ENCODE measurements around the gene FBXW11. TPM values are rescaled to one million over a fixed set of nuclear protein-coding genes. Genes with fewer than 3 reads are reported as not detected.
"Not testable (repeated sequence)": the region's sequence is repeated elsewhere in the genome, so short reads cannot be mapped to it uniquely, and the experiment has no call there.

Gene FBXW11
- total RNA-seq, 3 donors from 2014 or later, result 46.0 to 47.9 (median 47.6) TPM

DNA sequence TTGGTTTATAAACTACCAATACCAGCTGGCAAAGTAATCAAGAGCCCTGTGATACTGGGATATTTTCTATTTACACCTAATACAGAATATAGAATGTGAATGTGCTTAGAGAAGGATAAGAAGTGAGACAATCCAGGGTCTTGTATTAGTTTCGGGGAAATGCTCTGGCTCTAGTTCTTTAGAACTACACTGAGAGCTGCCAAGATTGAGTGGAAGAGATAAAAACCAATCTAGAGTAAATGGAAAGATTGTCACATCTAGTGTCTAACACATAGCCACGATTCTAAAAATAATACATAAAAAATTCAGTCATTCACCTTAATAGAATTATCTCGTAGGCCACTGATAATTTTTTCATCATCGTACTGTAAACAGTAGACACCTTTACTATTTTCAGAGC, 115.3 kb downstream of the FBXW11 start:
- no peak overlapping the region for H3K4me3 Mint-ChIP-seq
- ATAC-seq, result no peak

DNA sequence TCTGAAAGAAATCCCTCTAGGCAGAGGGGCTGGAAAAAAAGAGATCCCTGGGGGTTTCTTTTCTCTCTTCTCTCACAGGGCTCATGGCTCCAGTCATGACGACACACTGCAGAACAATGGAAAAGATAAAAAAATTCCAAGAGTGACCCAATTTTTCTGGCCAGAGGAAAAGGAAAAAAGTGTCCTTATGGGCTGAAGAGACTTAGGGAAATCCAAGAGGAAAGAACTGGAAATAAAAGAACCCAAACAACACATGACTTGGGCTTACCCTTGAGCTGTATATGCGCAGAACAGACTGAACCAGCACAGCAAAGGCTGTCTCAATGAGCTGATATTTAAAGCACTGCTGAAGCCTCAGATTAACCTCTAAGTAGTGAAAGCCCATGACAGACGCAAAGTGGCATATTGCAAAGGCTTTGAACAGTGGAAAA, 118.4 kb downstream of the FBXW11 start:
- Mint-ChIP-seq H3K4me1 (ENCODE audit: low read depth) (peaks cover 1% of the 10 kb centered on the region), H3K9me3 (no peaks in the 10 kb centered on the region), H3K27me3 (ENCODE audit: low read depth) (no peaks in the 10 kb centered on the region), H3K36me3 (ENCODE audit: insufficient read depth) (peaks cover 52% of the 10 kb centered on the region), H3K4me3 (no peak overlapping the region)
- ATAC-seq (no peak), DNase-seq (no peak)

More for the DNA sequence above, 115.3 kb downstream of the FBXW11 start:
- no peak for DNase-seq
- peaks cover 2% of the 10 kb centered on the region for H3K4me1 Mint-ChIP-seq (ENCODE audit: low read depth)
- H3K9me3 Mint-ChIP-seq, result no peaks in the 10 kb centered on the region
- no peaks in the 10 kb centered on the region for H3K27me3 Mint-ChIP-seq (ENCODE audit: low read depth)
- H3K36me3 Mint-ChIP-seq (ENCODE audit: insufficient read depth), result peaks cover 41% of the 10 kb centered on the region

DNA sequence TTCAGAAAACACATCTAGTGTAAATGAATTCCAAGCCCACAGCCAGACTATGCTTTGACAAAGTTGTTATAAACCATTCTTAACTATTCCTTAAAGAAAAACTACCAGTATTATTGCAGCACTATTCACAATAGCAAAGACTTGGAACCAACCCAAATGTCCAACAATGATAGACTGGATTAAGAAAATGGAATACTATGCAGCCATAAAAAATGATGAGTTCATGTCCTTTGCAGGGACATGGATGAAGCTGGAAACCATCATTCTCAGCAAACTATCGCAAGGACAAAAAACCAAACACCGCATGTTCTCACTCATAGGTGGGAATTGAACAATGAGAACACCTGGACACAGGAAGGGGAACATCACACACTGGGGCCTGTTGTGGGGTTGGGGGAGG, 120.4 kb downstream of the FBXW11 start:
- H3K4me3 Mint-ChIP-seq; DNase-seq; ATAC-seq; H3K9me3 Mint-ChIP-seq; H3K27me3 Mint-ChIP-seq (ENCODE audit: low read depth): not testable (repeated sequence)
- Mint-ChIP-seq H3K4me1 (ENCODE audit: low read depth) (peaks cover 13% of the 10 kb centered on the region), H3K36me3 (ENCODE audit: insufficient read depth) (peaks cover 53% of the 10 kb centered on the region)

DNA sequence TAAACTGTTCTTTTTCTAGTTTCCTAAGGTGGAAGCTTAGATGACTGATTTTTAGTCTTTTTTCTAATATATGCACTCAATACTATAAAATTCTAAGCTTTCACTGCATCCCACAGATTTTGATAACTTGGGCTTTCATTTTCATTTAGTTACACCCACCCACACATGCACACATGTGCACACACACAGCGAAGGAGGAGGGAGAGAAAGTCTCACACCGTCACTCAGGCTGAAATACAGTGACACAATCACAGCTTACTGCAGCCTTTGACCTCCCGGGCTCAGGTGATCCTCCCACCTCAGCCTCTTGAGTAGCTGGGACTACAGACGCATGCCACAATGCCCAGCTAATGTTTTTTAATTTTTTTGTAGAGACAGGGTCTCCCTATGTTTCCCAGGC, 124.3 kb downstream of the FBXW11 start:
- Mint-ChIP-seq H3K4me3 (no peak overlapping the region), H3K36me3 (ENCODE audit: insufficient read depth) (peaks cover 43% of the 10 kb centered on the region), H3K4me1 (ENCODE audit: low read depth) (peaks cover 13% of the 10 kb centered on the region), H3K9me3 (no peaks in the 10 kb centered on the region), H3K27me3 (ENCODE audit: low read depth) (no peaks in the 10 kb centered on the region)
- DNase-seq, result no peak
- ATAC-seq, result peak; percentile 85 to 90

DNA sequence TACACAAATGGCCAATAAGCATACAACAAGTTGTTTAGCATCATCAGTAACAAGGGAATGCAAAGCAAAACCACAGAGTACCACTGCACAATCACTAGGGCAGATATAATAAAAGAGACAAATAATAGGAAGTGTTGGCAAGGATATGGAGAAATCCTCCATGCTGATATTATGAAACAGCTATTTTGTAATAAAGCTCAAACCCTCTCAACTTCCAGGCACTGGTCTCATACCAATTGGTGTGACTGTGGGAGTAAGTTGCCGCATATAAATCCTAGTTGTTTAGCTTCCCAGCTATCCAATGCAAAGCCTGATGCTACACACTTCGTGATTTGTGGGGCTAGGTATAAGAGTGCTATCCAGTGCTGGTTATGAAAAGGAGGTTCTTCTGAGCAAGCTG, 132.2 kb downstream of the FBXW11 start:
- peaks cover 52% of the 10 kb centered on the region for H3K36me3 Mint-ChIP-seq (ENCODE audit: insufficient read depth)
- no peaks in the 10 kb centered on the region for H3K9me3 Mint-ChIP-seq

GRCh38 chr5:171872666-171873065, 133.8 kb downstream of the FBXW11 start:
- Mint-ChIP-seq H3K27me3 (ENCODE audit: low read depth) (no peaks in the 10 kb centered on the region), H3K36me3 (ENCODE audit: insufficient read depth) (peaks cover 59% of the 10 kb centered on the region), H3K4me3 (no peak overlapping the region), H3K4me1 (ENCODE audit: low read depth) (no peaks in the 10 kb centered on the region), H3K9me3 (no peaks in the 10 kb centered on the region)
- DNase-seq (no peak), ATAC-seq (no peak)

More for the DNA sequence above, 132.2 kb downstream of the FBXW11 start:
- no peaks in the 10 kb centered on the region for H3K4me1 Mint-ChIP-seq (ENCODE audit: low read depth)
- ATAC-seq (no peak), DNase-seq (no peak)
- no peak overlapping the region for H3K4me3 Mint-ChIP-seq
- no peaks in the 10 kb centered on the region for H3K27me3 Mint-ChIP-seq (ENCODE audit: low read depth)

DNA sequence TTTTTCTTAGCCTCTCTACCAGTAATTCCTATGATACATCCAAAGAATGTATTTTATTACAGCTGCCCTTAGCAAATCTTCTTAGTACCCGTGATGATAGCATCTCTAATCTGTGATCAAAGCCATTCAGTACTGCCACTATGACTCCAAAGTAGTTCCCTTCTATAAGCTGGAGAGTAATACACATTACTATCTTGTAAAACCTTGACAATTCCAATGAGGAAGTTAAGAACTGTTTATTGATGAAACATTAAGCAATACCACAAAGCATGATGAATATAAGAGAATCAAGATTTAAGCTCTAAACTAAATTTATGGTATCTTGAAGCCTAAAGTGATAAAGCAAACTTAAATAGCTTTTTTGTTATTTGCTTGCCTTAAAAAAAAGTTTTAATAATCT, 134.7 kb downstream of the FBXW11 start:
- Mint-ChIP-seq H3K9me3 (no peaks in the 10 kb centered on the region), H3K27me3 (ENCODE audit: low read depth) (no peaks in the 10 kb centered on the region), H3K4me3 (no peak overlapping the region), H3K36me3 (ENCODE audit: insufficient read depth) (peaks cover 55% of the 10 kb centered on the region), H3K4me1 (ENCODE audit: low read depth) (no peaks in the 10 kb centered on the region)
- DNase-seq, result no peak
- no peak for ATAC-seq

DNA sequence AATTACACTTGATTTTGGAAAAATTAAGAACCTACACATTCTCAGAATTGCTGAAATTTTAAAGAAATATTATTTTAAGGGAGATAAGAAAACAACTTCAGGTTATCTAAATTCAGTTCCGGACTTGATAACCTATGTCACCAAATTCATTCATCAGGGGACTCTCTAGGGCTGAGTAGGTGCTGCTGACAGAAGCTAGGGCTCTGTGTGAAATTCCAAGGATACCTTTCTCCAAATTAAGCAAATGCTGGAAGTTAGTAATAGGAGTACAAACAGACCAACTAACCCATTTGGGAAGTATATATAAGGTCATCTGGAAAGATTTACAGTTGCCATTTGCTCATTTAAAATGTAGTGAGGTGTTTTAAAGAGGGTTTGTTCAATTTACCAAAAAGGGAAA, 136.5 kb downstream of the FBXW11 start:
- H3K27me3 Mint-ChIP-seq (ENCODE audit: low read depth), result no peaks in the 10 kb centered on the region
- ATAC-seq (no peak), DNase-seq (no peak)
- H3K4me1 Mint-ChIP-seq (ENCODE audit: low read depth), result peaks cover 2% of the 10 kb centered on the region
- H3K36me3 Mint-ChIP-seq (ENCODE audit: insufficient read depth), result peaks cover 43% of the 10 kb centered on the region
- no peak overlapping the region for H3K4me3 Mint-ChIP-seq
- H3K9me3 Mint-ChIP-seq, result no peaks in the 10 kb centered on the region

DNA sequence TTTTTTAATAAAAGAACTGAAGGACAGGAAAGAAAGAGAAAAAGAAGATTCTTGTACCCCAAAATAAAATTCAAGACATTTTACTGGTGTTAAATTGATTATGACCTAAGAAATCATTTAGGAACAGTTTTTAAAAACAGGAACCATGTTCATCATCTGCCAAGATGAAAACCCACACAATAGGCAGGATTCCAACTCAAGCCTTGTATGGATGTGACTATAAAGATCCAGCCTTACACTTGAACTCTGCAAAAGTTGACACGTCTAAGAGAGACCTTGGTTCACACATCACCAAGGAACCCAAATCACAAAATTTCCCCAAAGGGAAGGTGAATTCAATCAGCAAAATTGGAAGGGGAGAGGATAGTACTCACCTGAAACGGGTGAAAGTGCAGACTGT, 138.2 kb downstream of the FBXW11 start:
- H3K4me3 Mint-ChIP-seq, result no peak overlapping the region
- no peaks in the 10 kb centered on the region for H3K27me3 Mint-ChIP-seq (ENCODE audit: low read depth)
- ATAC-seq (no peak), DNase-seq (no peak)
- no peaks in the 10 kb centered on the region for H3K9me3 Mint-ChIP-seq
- peaks cover 41% of the 10 kb centered on the region for H3K36me3 Mint-ChIP-seq (ENCODE audit: insufficient read depth)
- peaks cover 2% of the 10 kb centered on the region for H3K4me1 Mint-ChIP-seq (ENCODE audit: low read depth)

- no peak for DNase-seq
- Mint-ChIP-seq H3K4me3 (no peak overlapping the region), H3K27me3 (ENCODE audit: low read depth) (no peaks in the 10 kb centered on the region), H3K4me1 (ENCODE audit: low read depth) (peaks cover 2% of the 10 kb centered on the region), H3K36me3 (ENCODE audit: insufficient read depth) (peaks cover 44% of the 10 kb centered on the region), H3K9me3 (no peaks in the 10 kb centered on the region)
- no peak for ATAC-seq
Observed at GRCh38 chr5:171867786-171868185, 138.7 kb downstream of the FBXW11 start.

- Mint-ChIP-seq H3K36me3 (ENCODE audit: insufficient read depth) (peaks cover 38% of the 10 kb centered on the region), H3K4me1 (ENCODE audit: low read depth) (peaks cover 2% of the 10 kb centered on the region), H3K4me3 (no peak overlapping the region), H3K27me3 (ENCODE audit: low read depth) (no peaks in the 10 kb centered on the region), H3K9me3 (no peaks in the 10 kb centered on the region)
- DNase-seq, result no peak
- no peak for ATAC-seq
Observed at GRCh38 chr5:171865471-171865870, 141.0 kb downstream of the FBXW11 start.

DNA sequence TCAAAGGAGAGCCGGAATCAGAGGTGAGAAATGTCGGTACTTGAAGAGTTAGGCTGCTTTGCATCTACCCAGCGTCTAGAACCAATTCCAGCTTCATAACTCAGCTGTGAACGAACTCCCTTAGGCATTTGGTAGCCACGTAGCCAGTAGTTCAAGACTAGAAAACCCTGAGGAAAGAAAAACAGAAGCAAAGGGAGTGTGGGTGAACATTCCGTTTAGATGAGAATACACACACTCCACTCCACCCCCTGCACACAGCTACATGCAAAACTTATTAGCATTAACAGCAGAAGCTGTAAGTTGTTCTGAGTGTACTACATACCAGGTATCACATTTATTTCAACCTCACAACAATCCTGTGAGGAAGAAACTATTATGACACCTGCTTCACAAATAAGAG, 142.5 kb downstream of the FBXW11 start:
- Mint-ChIP-seq H3K27me3 (ENCODE audit: low read depth) (no peaks in the 10 kb centered on the region), H3K4me1 (ENCODE audit: low read depth) (peaks cover 2% of the 10 kb centered on the region), H3K4me3 (no peak overlapping the region), H3K9me3 (no peaks in the 10 kb centered on the region), H3K36me3 (ENCODE audit: insufficient read depth) (peaks cover 35% of the 10 kb centered on the region)
- ATAC-seq, result no peak
- no peak for DNase-seq

DNA sequence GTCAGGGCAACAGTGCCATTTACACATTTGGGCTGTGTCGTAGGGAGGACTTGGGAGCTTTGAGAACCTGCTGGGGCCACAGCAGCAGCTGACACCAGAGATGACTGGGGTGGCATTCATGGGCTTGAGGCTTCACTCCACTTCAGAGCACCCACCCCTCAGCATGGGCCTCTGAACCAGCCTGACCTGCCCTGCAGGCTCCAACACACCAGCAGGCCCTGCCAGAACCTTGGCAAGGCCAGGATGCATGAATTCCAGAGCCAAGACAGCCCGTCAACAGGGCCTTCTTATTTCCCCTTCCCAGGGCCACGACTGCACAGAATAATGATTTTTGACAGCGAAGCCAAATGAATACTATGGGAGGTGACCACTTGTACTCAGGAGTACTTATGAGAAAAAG, 143.8 kb downstream of the FBXW11 start:
- Mint-ChIP-seq H3K9me3 (no peaks in the 10 kb centered on the region), H3K4me1 (ENCODE audit: low read depth) (peaks cover 2% of the 10 kb centered on the region), H3K36me3 (ENCODE audit: insufficient read depth) (peaks cover 29% of the 10 kb centered on the region), H3K27me3 (ENCODE audit: low read depth) (no peaks in the 10 kb centered on the region), H3K4me3 (no peak overlapping the region)
- no peak for ATAC-seq
- DNase-seq, result no peak

GRCh38 chr5:171861381-171861780, 145.1 kb downstream of the FBXW11 start:
- Mint-ChIP-seq H3K36me3 (ENCODE audit: insufficient read depth) (peaks cover 22% of the 10 kb centered on the region), H3K4me1 (ENCODE audit: low read depth) (peaks cover 4% of the 10 kb centered on the region), H3K4me3 (no peak overlapping the region), H3K9me3 (no peaks in the 10 kb centered on the region), H3K27me3 (ENCODE audit: low read depth) (no peaks in the 10 kb centered on the region)
- no peak for ATAC-seq
- DNase-seq, result no peak

DNA sequence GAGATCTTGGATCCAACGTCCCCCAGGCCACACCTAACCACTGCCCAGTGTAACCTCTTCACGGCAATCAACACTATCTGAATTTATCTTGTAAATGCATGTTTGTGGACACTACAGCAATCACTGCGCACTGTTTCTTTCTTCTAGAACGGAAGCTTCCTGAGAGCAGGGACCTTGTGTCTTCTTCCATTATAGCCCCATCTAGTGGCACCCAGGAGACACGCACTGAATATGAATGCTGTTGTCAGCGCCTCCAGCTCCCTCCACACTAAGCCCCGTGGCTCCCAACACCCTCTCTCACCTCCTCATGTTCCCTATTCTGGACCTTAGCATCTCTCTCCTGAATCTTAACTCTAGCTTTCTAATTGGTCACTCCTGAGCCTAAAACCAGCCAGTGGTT, 148.1 kb downstream of the FBXW11 start:
- ATAC-seq (peak; percentile 36 to 42), DNase-seq (no peak)
- no peak overlapping the region for H3K4me3 Mint-ChIP-seq
- peaks cover 26% of the 10 kb centered on the region for H3K36me3 Mint-ChIP-seq (ENCODE audit: insufficient read depth)
- peaks cover 10% of the 10 kb centered on the region for H3K4me1 Mint-ChIP-seq (ENCODE audit: low read depth)
- no peaks in the 10 kb centered on the region for H3K9me3 Mint-ChIP-seq
- no peaks in the 10 kb centered on the region for H3K27me3 Mint-ChIP-seq (ENCODE audit: low read depth)

- Mint-ChIP-seq H3K27me3 (ENCODE audit: low read depth) (no peaks in the 10 kb centered on the region), H3K9me3 (no peaks in the 10 kb centered on the region), H3K4me3 (no peak overlapping the region), H3K36me3 (ENCODE audit: insufficient read depth) (peaks cover 22% of the 10 kb centered on the region), H3K4me1 (ENCODE audit: low read depth) (peaks cover 10% of the 10 kb centered on the region)
- ATAC-seq, result no peak
- no peak for DNase-seq
Observed at GRCh38 chr5:171857489-171857876, 149.0 kb downstream of the FBXW11 start.
